Measurements from ENCODE around the gene UFM1.
"Not testable (repeated sequence)": the region's sequence is repeated elsewhere in the genome, so short reads cannot be mapped to it uniquely, and the experiment has no call there.

UFM1 gene

GRCh38 chr13:38349390-38350113 is at the start of gene UFM1:
Gene UFM1, plus strand, starts transcription at chr13:38349851. Its CDS starts 69 bp downstream, at chr13:38349920.
- H3K36me3 ChIP-seq (ENCODE audit: control insufficient read depth in 5 of 5, insufficient read depth in 5 of 5, low read length in 5 of 5) = peaks cover 0 to 11% (median 4%) of the 10 kb centered on the region in 5 donors
- peak within 1 kb of the TSS; percentile 91 for H3K27ac ChIP-seq (ENCODE audit: low read depth, low read length)
- peak within 1 kb of the TSS; percentile 96 to 98 (median 97) for H3K4me3 ChIP-seq (ENCODE audit: low read depth in 1 of 5, low read length in 5 of 5)
- H3K4me1 ChIP-seq (ENCODE audit: control insufficient read depth in 5 of 5, insufficient read depth in 5 of 5, low read length in 5 of 5) = peaks cover 0 to 25% (median 23%) of the 10 kb centered on the region in 5 donors
- H3K27me3 ChIP-seq (ENCODE audit: control insufficient read depth in 5 of 5, insufficient read depth in 4 of 5, low read length in 5 of 5) = no peaks in the 10 kb centered on the region
- H3K9ac ChIP-seq (ENCODE audit: low read length in 5 of 5) = peak within 1 kb of the TSS; percentile 94 to 98 (median 95)
- H3K9me3 ChIP-seq (ENCODE audit: control insufficient read depth in 5 of 5, low read length in 5 of 5) = no peaks in the 10 kb centered on the region

- no peak overlapping the region for H3K27ac ChIP-seq (ENCODE audit: low read depth, low read length)
- no peak overlapping the region for H3K9ac ChIP-seq (ENCODE audit: low read length in 5 of 5)
- no peaks in the 10 kb centered on the region for H3K9me3 ChIP-seq (ENCODE audit: control insufficient read depth in 5 of 5, low read length in 5 of 5)
- no peaks in the 10 kb centered on the region for H3K4me1 ChIP-seq (ENCODE audit: control insufficient read depth in 5 of 5, insufficient read depth in 5 of 5, low read length in 5 of 5)
- no peaks in the 10 kb centered on the region for H3K36me3 ChIP-seq (ENCODE audit: control insufficient read depth in 5 of 5, insufficient read depth in 5 of 5, low read length in 5 of 5)
- no peaks in the 10 kb centered on the region for H3K27me3 ChIP-seq (ENCODE audit: control insufficient read depth in 5 of 5, insufficient read depth in 4 of 5, low read length in 5 of 5)
- H3K4me3 ChIP-seq (ENCODE audit: low read depth in 1 of 5, low read length in 5 of 5) = no peak overlapping the region
Measured at GRCh38 chr13:38301236-38301635, 48.4 kb upstream of the UFM1 start.

GRCh38 chr13:38303816-38304320 is 45.8 kb upstream of the UFM1 start:
- H3K4me1 ChIP-seq (ENCODE audit: control insufficient read depth in 5 of 5, insufficient read depth in 5 of 5, low read length in 5 of 5) = no peaks in the 10 kb centered on the region
- no peak overlapping the region for H3K9ac ChIP-seq (ENCODE audit: low read length in 5 of 5)
- H3K27me3 ChIP-seq (ENCODE audit: control insufficient read depth in 5 of 5, insufficient read depth in 4 of 5, low read length in 5 of 5) = no peaks in the 10 kb centered on the region
- H3K4me3 ChIP-seq (ENCODE audit: low read depth in 1 of 5, low read length in 5 of 5) = no peak overlapping the region
- H3K36me3 ChIP-seq (ENCODE audit: control insufficient read depth in 5 of 5, insufficient read depth in 5 of 5, low read length in 5 of 5) = no peaks in the 10 kb centered on the region
- H3K27ac ChIP-seq (ENCODE audit: low read depth, low read length) = no peak overlapping the region
- H3K9me3 ChIP-seq (ENCODE audit: control insufficient read depth in 5 of 5, low read length in 5 of 5) = peaks cover 0 to 6% (median 0%) of the 10 kb centered on the region in 5 donors

GRCh38 chr13:38308736-38309135 is 40.9 kb upstream of the UFM1 start:
- no peak overlapping the region for H3K9ac ChIP-seq (ENCODE audit: low read length in 5 of 5)
- H3K36me3 ChIP-seq (ENCODE audit: control insufficient read depth in 5 of 5, insufficient read depth in 5 of 5, low read length in 5 of 5) = no peaks in the 10 kb centered on the region
- H3K4me3 ChIP-seq (ENCODE audit: low read depth in 1 of 5, low read length in 5 of 5) = no peak overlapping the region
- no peak overlapping the region for H3K27ac ChIP-seq (ENCODE audit: low read depth, low read length)
- no peaks in the 10 kb centered on the region for H3K27me3 ChIP-seq (ENCODE audit: control insufficient read depth in 5 of 5, insufficient read depth in 4 of 5, low read length in 5 of 5)
- H3K9me3 ChIP-seq (ENCODE audit: control insufficient read depth in 5 of 5, low read length in 5 of 5) = peaks cover 0 to 6% (median 0%) of the 10 kb centered on the region in 5 donors
- H3K4me1 ChIP-seq (ENCODE audit: control insufficient read depth in 5 of 5, insufficient read depth in 5 of 5, low read length in 5 of 5) = no peaks in the 10 kb centered on the region

- H3K27ac ChIP-seq (ENCODE audit: low read depth, low read length) = no peak overlapping the region
- no peaks in the 10 kb centered on the region for H3K36me3 ChIP-seq (ENCODE audit: control insufficient read depth in 5 of 5, insufficient read depth in 5 of 5, low read length in 5 of 5)
- no peak overlapping the region for H3K4me3 ChIP-seq (ENCODE audit: low read depth in 1 of 5, low read length in 5 of 5)
- H3K27me3 ChIP-seq (ENCODE audit: control insufficient read depth in 5 of 5, insufficient read depth in 4 of 5, low read length in 5 of 5) = no peaks in the 10 kb centered on the region
- no peaks in the 10 kb centered on the region for H3K4me1 ChIP-seq (ENCODE audit: control insufficient read depth in 5 of 5, insufficient read depth in 5 of 5, low read length in 5 of 5)
- no peak overlapping the region for H3K9ac ChIP-seq (ENCODE audit: low read length in 5 of 5)
- H3K9me3 ChIP-seq (ENCODE audit: control insufficient read depth in 5 of 5, low read length in 5 of 5) = peaks cover 0 to 6% (median 0%) of the 10 kb centered on the region in 5 donors
Measured at GRCh38 chr13:38309397-38309796, 40.3 kb upstream of the UFM1 start.

GRCh38 chr13:38311175-38311574 is 38.5 kb upstream of the UFM1 start:
- not testable (repeated sequence) for H3K4me3 ChIP-seq (ENCODE audit: low read depth in 1 of 5, low read length in 5 of 5); H3K36me3 ChIP-seq (ENCODE audit: control insufficient read depth in 5 of 5, insufficient read depth in 5 of 5, low read length in 5 of 5); H3K9ac ChIP-seq (ENCODE audit: low read length in 5 of 5); H3K27ac ChIP-seq (ENCODE audit: low read depth, low read length); H3K27me3 ChIP-seq (ENCODE audit: control insufficient read depth in 5 of 5, insufficient read depth in 4 of 5, low read length in 5 of 5); H3K4me1 ChIP-seq (ENCODE audit: control insufficient read depth in 5 of 5, insufficient read depth in 5 of 5, low read length in 5 of 5); H3K9me3 ChIP-seq (ENCODE audit: control insufficient read depth in 5 of 5, low read length in 5 of 5)

- no peak overlapping the region for H3K27ac ChIP-seq (ENCODE audit: low read depth, low read length)
- no peaks in the 10 kb centered on the region for H3K27me3 ChIP-seq (ENCODE audit: control insufficient read depth in 5 of 5, insufficient read depth in 4 of 5, low read length in 5 of 5)
- H3K4me3 ChIP-seq (ENCODE audit: low read depth in 1 of 5, low read length in 5 of 5) = no peak overlapping the region
- H3K9me3 ChIP-seq (ENCODE audit: control insufficient read depth in 5 of 5, low read length in 5 of 5) = no peaks in the 10 kb centered on the region
- H3K9ac ChIP-seq (ENCODE audit: low read length in 5 of 5) = no peak overlapping the region
- H3K4me1 ChIP-seq (ENCODE audit: control insufficient read depth in 5 of 5, insufficient read depth in 5 of 5, low read length in 5 of 5) = no peaks in the 10 kb centered on the region
- H3K36me3 ChIP-seq (ENCODE audit: control insufficient read depth in 5 of 5, insufficient read depth in 5 of 5, low read length in 5 of 5) = no peaks in the 10 kb centered on the region
Measured at GRCh38 chr13:38316129-38316528, 33.5 kb upstream of the UFM1 start.

- H3K27me3 ChIP-seq (ENCODE audit: control insufficient read depth in 5 of 5, insufficient read depth in 4 of 5, low read length in 5 of 5) = no peaks in the 10 kb centered on the region
- no peaks in the 10 kb centered on the region for H3K4me1 ChIP-seq (ENCODE audit: control insufficient read depth in 5 of 5, insufficient read depth in 5 of 5, low read length in 5 of 5)
- H3K9ac ChIP-seq (ENCODE audit: low read length in 5 of 5) = no peak overlapping the region
- H3K36me3 ChIP-seq (ENCODE audit: control insufficient read depth in 5 of 5, insufficient read depth in 5 of 5, low read length in 5 of 5) = no peaks in the 10 kb centered on the region
- no peak overlapping the region for H3K4me3 ChIP-seq (ENCODE audit: low read depth in 1 of 5, low read length in 5 of 5)
- peaks cover 0 to 8% (median 0%) of the 10 kb centered on the region in 5 donors for H3K9me3 ChIP-seq (ENCODE audit: control insufficient read depth in 5 of 5, low read length in 5 of 5)
- H3K27ac ChIP-seq (ENCODE audit: low read depth, low read length) = no peak overlapping the region
Measured at GRCh38 chr13:38321654-38322053, 28.0 kb upstream of the UFM1 start.

GRCh38 chr13:38325426-38325825 is 24.2 kb upstream of the UFM1 start:
- H3K4me1 ChIP-seq (ENCODE audit: control insufficient read depth in 5 of 5, insufficient read depth in 5 of 5, low read length in 5 of 5) = no peaks in the 10 kb centered on the region
- no peak overlapping the region for H3K4me3 ChIP-seq (ENCODE audit: low read depth in 1 of 5, low read length in 5 of 5)
- peaks cover 0 to 8% (median 0%) of the 10 kb centered on the region in 5 donors for H3K9me3 ChIP-seq (ENCODE audit: control insufficient read depth in 5 of 5, low read length in 5 of 5)
- H3K27ac ChIP-seq (ENCODE audit: low read depth, low read length) = no peak overlapping the region
- no peaks in the 10 kb centered on the region for H3K27me3 ChIP-seq (ENCODE audit: control insufficient read depth in 5 of 5, insufficient read depth in 4 of 5, low read length in 5 of 5)
- no peaks in the 10 kb centered on the region for H3K36me3 ChIP-seq (ENCODE audit: control insufficient read depth in 5 of 5, insufficient read depth in 5 of 5, low read length in 5 of 5)
- no peak overlapping the region for H3K9ac ChIP-seq (ENCODE audit: low read length in 5 of 5)

- Histone ChIP-seq H3K4me1 (ENCODE audit: control insufficient read depth in 5 of 5, insufficient read depth in 5 of 5, low read length in 5 of 5) (no peaks in the 10 kb centered on the region), H3K4me3 (ENCODE audit: low read depth in 1 of 5, low read length in 5 of 5) (no peak overlapping the region), H3K9me3 (ENCODE audit: control insufficient read depth in 5 of 5, low read length in 5 of 5) (peaks cover 0 to 8% (median 0%) of the 10 kb centered on the region in 5 donors), H3K27me3 (ENCODE audit: control insufficient read depth in 5 of 5, insufficient read depth in 4 of 5, low read length in 5 of 5) (no peaks in the 10 kb centered on the region), H3K27ac (ENCODE audit: low read depth, low read length) (no peak overlapping the region), H3K36me3 (ENCODE audit: control insufficient read depth in 5 of 5, insufficient read depth in 5 of 5, low read length in 5 of 5) (no peaks in the 10 kb centered on the region), H3K9ac (ENCODE audit: low read length in 5 of 5) (no peak overlapping the region)
Measured at GRCh38 chr13:38328699-38329098, 21.0 kb upstream of the UFM1 start.
